Measurements from ENCODE around the gene PFAS. TPM values are rescaled to one million over a fixed set of nuclear protein-coding genes. Genes with fewer than 3 reads are reported as not detected.

Gene PFAS
- total and polyA plus RNA-seq, 2 experiments from 2014 or later: 96.1 to 168 TPM

DNA sequence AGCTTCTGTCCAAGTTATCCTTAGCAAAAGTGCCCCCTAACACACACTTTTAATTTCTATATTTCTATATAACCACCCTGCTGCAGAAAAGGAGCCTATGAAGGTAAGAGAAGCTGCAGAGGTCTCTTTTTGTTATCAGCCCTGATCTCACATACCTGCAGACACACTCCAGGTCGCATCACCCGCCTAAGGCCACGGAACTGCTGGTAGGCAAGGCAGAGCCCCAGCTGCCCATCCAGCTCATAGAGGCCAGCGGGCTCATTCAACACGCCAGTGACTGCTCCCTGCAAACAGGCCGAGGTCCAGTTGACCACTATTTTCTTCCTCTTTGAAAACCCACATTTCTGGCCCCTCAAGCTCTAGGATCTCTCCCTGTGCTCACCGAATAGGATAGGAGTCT, 13.4 kb upstream of the PFAS start:
- H3K36me3 Mint-ChIP-seq (ENCODE audit: low read depth): peaks cover 65% of the 10 kb centered on the region
- peaks cover 29% of the 10 kb centered on the region for H3K36me3 ChIP-seq (ENCODE audit: insufficient read depth)

More for the DNA sequence above, 13.4 kb upstream of the PFAS start:
- ATAC-seq: no peak
- Mint-ChIP-seq H3K27ac (no peak overlapping the region), H3K9me3 (no peaks in the 10 kb centered on the region), H3K4me1 (no peaks in the 10 kb centered on the region), H3K27me3 (ENCODE audit: insufficient read depth, low read depth, poor library complexity) (peaks cover 6% of the 10 kb centered on the region), H3K4me3 (no peak overlapping the region)
- H2AFZ ChIP-seq: no peak overlapping the region
- no peak overlapping the region for H3K27ac ChIP-seq (ENCODE audit: low read depth)
- DNase-seq (ENCODE audit: low spot score): no peak
- H3K27me3 ChIP-seq (ENCODE audit: insufficient read depth): no peaks in the 10 kb centered on the region
- H3K79me2 ChIP-seq (replicated peaks; ENCODE audit: insufficient read depth): peaks cover 3% of the 10 kb centered on the region; the same call in 1 of the 2 replicates
- no peak overlapping the region for H3K4me3 ChIP-seq
- H3K4me2 ChIP-seq: no peak overlapping the region
- H3K4me1 ChIP-seq (ENCODE audit: insufficient read depth): no peaks in the 10 kb centered on the region
- TF ChIP-seq, protein P1, sequence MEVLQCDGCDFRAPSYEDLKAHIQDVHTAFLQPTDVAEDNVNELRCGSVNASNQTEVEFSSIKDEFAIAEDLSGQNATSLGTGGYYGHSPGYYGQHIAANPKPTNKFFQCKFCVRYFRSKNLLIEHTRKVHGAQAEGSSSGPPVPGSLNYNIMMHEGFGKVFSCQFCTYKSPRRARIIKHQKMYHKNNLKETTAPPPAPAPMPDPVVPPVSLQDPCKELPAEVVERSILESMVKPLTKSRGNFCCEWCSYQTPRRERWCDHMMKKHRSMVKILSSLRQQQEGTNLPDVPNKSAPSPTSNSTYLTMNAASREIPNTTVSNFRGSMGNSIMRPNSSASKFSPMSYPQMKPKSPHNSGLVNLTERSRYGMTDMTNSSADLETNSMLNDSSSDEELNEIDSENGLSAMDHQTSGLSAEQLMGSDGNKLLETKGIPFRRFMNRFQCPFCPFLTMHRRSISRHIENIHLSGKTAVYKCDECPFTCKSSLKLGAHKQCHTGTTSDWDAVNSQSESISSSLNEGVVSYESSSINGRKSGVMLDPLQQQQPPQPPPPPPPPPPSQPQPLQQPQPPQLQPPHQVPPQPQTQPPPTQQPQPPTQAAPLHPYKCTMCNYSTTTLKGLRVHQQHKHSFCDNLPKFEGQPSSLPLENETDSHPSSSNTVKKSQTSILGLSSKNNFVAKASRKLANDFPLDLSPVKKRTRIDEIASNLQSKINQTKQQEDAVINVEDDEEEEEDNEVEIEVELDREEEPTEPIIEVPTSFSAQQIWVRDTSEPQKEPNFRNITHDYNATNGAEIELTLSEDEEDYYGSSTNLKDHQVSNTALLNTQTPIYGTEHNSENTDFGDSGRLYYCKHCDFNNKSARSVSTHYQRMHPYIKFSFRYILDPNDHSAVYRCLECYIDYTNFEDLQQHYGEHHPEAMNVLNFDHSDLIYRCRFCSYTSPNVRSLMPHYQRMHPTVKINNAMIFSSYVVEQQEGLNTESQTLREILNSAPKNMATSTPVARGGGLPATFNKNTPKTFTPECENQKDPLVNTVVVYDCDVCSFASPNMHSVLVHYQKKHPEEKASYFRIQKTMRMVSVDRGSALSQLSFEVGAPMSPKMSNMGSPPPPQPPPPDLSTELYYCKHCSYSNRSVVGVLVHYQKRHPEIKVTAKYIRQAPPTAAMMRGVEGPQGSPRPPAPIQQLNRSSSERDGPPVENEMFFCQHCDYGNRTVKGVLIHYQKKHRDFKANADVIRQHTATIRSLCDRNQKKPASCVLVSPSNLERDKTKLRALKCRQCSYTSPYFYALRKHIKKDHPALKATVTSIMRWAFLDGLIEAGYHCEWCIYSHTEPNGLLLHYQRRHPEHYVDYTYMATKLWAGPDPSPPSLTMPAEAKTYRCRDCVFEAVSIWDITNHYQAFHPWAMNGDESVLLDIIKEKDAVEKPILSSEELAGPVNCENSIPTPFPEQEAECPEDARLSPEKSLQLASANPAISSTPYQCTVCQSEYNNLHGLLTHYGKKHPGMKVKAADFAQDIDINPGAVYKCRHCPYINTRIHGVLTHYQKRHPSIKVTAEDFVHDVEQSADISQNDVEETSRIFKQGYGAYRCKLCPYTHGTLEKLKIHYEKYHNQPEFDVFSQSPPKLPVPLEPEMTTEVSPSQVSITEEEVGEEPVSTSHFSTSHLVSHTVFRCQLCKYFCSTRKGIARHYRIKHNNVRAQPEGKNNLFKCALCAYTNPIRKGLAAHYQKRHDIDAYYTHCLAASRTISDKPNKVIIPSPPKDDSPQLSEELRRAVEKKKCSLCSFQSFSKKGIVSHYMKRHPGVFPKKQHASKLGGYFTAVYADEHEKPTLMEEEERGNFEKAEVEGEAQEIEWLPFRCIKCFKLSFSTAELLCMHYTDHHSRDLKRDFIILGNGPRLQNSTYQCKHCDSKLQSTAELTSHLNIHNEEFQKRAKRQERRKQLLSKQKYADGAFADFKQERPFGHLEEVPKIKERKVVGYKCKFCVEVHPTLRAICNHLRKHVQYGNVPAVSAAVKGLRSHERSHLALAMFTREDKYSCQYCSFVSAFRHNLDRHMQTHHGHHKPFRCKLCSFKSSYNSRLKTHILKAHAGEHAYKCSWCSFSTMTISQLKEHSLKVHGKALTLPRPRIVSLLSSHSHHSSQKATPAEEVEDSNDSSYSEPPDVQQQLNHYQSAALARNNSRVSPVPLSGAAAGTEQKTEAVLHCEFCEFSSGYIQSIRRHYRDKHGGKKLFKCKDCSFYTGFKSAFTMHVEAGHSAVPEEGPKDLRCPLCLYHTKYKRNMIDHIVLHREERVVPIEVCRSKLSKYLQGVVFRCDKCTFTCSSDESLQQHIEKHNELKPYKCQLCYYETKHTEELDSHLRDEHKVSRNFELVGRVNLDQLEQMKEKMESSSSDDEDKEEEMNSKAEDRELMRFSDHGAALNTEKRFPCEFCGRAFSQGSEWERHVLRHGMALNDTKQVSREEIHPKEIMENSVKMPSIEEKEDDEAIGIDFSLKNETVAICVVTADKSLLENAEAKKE (CRISPR knock-in tag; IDR thresholded peaks at IDR 0.05): no peak
- TF ChIP-seq ZNF331 (CRISPR knock-in tag; IDR thresholded peaks at IDR 0.05; ENCODE audit: low read depth): no peak
- no peak for TF ChIP-seq EZH2phosphoT487 (IDR thresholded peaks at IDR 0.05; ENCODE audit: unreplicated experiment)
- no peak for TF ChIP-seq EZH2 (IDR thresholded peaks at IDR 0.05; ENCODE audit: low read depth, unreplicated experiment)
- TF ChIP-seq, protein P2, sequence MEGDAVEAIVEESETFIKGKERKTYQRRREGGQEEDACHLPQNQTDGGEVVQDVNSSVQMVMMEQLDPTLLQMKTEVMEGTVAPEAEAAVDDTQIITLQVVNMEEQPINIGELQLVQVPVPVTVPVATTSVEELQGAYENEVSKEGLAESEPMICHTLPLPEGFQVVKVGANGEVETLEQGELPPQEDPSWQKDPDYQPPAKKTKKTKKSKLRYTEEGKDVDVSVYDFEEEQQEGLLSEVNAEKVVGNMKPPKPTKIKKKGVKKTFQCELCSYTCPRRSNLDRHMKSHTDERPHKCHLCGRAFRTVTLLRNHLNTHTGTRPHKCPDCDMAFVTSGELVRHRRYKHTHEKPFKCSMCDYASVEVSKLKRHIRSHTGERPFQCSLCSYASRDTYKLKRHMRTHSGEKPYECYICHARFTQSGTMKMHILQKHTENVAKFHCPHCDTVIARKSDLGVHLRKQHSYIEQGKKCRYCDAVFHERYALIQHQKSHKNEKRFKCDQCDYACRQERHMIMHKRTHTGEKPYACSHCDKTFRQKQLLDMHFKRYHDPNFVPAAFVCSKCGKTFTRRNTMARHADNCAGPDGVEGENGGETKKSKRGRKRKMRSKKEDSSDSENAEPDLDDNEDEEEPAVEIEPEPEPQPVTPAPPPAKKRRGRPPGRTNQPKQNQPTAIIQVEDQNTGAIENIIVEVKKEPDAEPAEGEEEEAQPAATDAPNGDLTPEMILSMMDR (conservative IDR thresholded peaks at IDR 0.05; ENCODE audit: low read depth in 2 of 2): no peak
- TF ChIP-seq, protein P3, sequence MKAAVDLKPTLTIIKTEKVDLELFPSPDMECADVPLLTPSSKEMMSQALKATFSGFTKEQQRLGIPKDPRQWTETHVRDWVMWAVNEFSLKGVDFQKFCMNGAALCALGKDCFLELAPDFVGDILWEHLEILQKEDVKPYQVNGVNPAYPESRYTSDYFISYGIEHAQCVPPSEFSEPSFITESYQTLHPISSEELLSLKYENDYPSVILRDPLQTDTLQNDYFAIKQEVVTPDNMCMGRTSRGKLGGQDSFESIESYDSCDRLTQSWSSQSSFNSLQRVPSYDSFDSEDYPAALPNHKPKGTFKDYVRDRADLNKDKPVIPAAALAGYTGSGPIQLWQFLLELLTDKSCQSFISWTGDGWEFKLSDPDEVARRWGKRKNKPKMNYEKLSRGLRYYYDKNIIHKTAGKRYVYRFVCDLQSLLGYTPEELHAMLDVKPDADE (IDR thresholded peaks at IDR 0.05): no peak
- TF ChIP-seq POLR2AphosphoS5 (IDR thresholded peaks at IDR 0.05; ENCODE audit: low read depth): no peak
- TF ChIP-seq NANOG (IDR thresholded peaks at IDR 0.05; ENCODE audit: borderline replicate concordance): no peak
- no peak for TF ChIP-seq CREB1 (CRISPR knock-in tag; IDR thresholded peaks at IDR 0.05; ENCODE audit: low read depth)
- no peak for TF ChIP-seq JUNB (IDR thresholded peaks at IDR 0.05; ENCODE audit: unreplicated experiment)
- no peak for TF ChIP-seq REST (IDR thresholded peaks at IDR 0.05; ENCODE audit: unreplicated experiment)
- TF ChIP-seq STAT1 (IDR thresholded peaks at IDR 0.05; ENCODE audit: unreplicated experiment): no peak
- no peak for TF ChIP-seq ZNF114 (CRISPR knock-in tag; IDR thresholded peaks at IDR 0.05)
- H3F3A ChIP-seq (replicated peaks; ENCODE audit: low read depth): no peaks in the 10 kb centered on the region
- peaks cover 4% of the 10 kb centered on the region for H4K20me1 ChIP-seq (replicated peaks; ENCODE audit: insufficient read depth)
- H3K9me2 ChIP-seq (ENCODE audit: insufficient read depth): no peaks in the 10 kb centered on the region

Data from GM23338 (cell line).